Breast epithelium (tissue), 4 donors: Measurements from ENCODE around the gene VPS13D. TPM values are rescaled to one million over a fixed set of nuclear protein-coding genes. Genes with fewer than 3 reads are reported as not detected.
"Not testable (repeated sequence)": the region's sequence is repeated elsewhere in the genome, so short reads cannot be mapped to it uniquely, and the experiment has no call there.

Experiments used
- DNase-seq, 2 donors: peaks; one replicate each; pipeline ENCODE4 v3.0.0-alpha.2; 2019; ENCODE audit warnings: low spot score in 2 of 2
- H3K27ac ChIP-seq, 2 donors: fragments of 200-600 bp; sonication (generic) in 1 of 2; one replicate each; pipeline ENCODE4 v1.5.1; 2016 to 2019; ENCODE audit warnings: mild to moderate bottlenecking in 1 of 2
- H3K27me3 ChIP-seq, 2 donors: fragments of 200-600 bp; sonication (generic) in 1 of 2; one replicate each; pipeline versions ENCODE4 v1.5.1 to v1.6.0; 2017 to 2019; ENCODE audit warnings: control low read depth in 1 of 2, mild to moderate bottlenecking in 1 of 2
- H3K36me3 ChIP-seq: fragments of 200-600 bp; one replicate; pipeline ENCODE4 v1.5.1; 2019
- H3K4me1 ChIP-seq, 2 donors: fragments of 200-600 bp; sonication (generic); one replicate each; pipeline ENCODE4 v1.5.1; 2016 to 2019; ENCODE audit warnings: control low read depth in 1 of 2
- H3K4me3 ChIP-seq, 3 donors: fragments of 200-600 bp; sonication (generic); 1 replicate in 2 of 3; 2 replicates in 1 of 3; pipeline ENCODE4 v1.5.1; 2016 to 2019; ENCODE audit warnings: mild to moderate bottlenecking in 3 of 3, moderate library complexity in 2 of 3
- H3K9me3 ChIP-seq, 2 donors: fragments of 200-600 bp; sonication (generic) in 1 of 2; one replicate each; pipeline ENCODE4 v1.5.1; 2016 to 2019; ENCODE audit warnings: control low read depth in 1 of 2
- POLR2A ChIP-seq: fragments of 450-650 bp; IDR thresholded peaks from one replicate; pipeline ENCODE4 v1.6.1; 2016; ENCODE audit warnings: antibody characterized with exemption, mild to moderate bottlenecking, moderate library complexity
- POLR2AphosphoS5 ChIP-seq, 3 donors: sonication (generic); formaldehyde crosslinking; IDR thresholded peaks; one replicate each; pipeline ENCODE4 v1.6.1; 2017; ENCODE audit warnings: antibody characterized with exemption in 3 of 3
- intact Hi-C: fragments of 100-400 bp; cut with DNase I; formaldehyde crosslinking; loops from one replicate; pipeline ENCODE4 v1.15.1; 2023; ENCODE audit warnings: low total_unique reads
- total RNA-seq, 3 donors: library from RNA; depleted of rRNA; stranded (reverse); fragments of >200 nt; gene quantifications; one replicate each; pipeline ENCODE4 v1.1.0, GENCODE V29; 2016
- TF ChIP-seq, protein P1 (sequence below), 3 donors: fragments of 450-650 bp; IDR thresholded peaks; one replicate each; pipeline ENCODE4 v1.5.1; 2016 to 2017; ENCODE audit warnings: antibody characterized with exemption in 3 of 3, mild to moderate bottlenecking in 3 of 3, moderate library complexity in 3 of 3

The VPS13D gene
- total RNA-seq, 3 donors from 2014 or later, result 73.9 to 115 (median 96.4) TPM

DNA sequence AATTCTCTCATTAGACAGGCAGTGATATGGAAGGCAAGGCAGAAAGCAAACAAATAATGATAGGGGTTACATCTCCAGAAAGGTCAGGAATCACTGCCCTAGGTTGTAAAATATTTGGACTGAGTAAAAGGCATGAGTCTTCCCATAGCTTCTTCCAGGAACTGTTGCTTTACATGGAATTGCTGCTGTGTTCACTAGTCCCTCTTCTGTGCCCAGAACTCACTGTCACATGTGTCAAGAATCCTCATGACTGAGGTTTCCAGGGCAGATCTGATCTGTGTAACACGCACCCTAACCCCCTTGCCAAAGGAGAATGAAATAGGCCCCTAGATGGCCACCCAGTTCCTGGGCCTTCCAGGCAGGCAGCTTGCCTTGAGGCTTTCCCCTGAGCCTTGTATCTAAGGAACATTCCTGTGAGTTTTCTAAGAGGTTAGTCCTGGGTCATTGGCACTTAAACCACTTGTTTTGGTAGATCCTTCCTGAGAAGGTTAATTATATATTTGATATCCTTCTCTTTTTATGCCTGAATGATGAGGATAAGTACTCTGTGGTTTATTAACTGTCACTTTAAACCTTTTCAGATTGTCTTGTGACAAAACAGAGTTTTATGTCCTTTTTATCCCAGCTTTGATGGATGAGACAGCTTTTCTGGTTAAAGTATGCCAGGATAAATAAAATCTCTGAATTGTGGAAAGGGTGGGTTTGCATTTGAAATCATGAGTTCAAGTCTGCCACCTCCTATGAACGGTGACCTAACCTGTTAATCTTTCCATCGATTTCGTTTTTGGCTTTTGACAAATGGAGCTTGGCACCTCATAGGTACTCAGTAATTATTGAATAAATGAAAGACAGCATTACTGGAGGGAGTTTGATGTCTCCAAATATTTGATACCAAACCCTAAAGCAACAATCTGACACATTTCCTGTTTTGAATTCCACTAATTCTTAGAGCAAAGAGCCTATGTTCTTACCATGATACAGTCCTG, 224.9 kb downstream of the VPS13D start:
- intact Hi-C loops, result no loop called here
- peak overlapping the region; percentile 83 to 93 for H3K27ac ChIP-seq
- TF ChIP-seq, protein P1, sequence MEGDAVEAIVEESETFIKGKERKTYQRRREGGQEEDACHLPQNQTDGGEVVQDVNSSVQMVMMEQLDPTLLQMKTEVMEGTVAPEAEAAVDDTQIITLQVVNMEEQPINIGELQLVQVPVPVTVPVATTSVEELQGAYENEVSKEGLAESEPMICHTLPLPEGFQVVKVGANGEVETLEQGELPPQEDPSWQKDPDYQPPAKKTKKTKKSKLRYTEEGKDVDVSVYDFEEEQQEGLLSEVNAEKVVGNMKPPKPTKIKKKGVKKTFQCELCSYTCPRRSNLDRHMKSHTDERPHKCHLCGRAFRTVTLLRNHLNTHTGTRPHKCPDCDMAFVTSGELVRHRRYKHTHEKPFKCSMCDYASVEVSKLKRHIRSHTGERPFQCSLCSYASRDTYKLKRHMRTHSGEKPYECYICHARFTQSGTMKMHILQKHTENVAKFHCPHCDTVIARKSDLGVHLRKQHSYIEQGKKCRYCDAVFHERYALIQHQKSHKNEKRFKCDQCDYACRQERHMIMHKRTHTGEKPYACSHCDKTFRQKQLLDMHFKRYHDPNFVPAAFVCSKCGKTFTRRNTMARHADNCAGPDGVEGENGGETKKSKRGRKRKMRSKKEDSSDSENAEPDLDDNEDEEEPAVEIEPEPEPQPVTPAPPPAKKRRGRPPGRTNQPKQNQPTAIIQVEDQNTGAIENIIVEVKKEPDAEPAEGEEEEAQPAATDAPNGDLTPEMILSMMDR (IDR thresholded peaks at IDR 0.05), result no peak
- TF ChIP-seq POLR2AphosphoS5 (IDR thresholded peaks at IDR 0.05), result peak; percentile 49 to 86 (median 77)
- H3K36me3 ChIP-seq, result no peaks in the 10 kb centered on the region
- H3K27me3 ChIP-seq, result no peaks in the 10 kb centered on the region
- no peaks in the 10 kb centered on the region for H3K9me3 ChIP-seq
- peaks cover 19 to 51% of the 10 kb centered on the region in 2 donors for H3K4me1 ChIP-seq
- peak in 1 of 2 donors; percentile 57 for DNase-seq
- no peak overlapping the region for H3K4me3 ChIP-seq

DNA sequence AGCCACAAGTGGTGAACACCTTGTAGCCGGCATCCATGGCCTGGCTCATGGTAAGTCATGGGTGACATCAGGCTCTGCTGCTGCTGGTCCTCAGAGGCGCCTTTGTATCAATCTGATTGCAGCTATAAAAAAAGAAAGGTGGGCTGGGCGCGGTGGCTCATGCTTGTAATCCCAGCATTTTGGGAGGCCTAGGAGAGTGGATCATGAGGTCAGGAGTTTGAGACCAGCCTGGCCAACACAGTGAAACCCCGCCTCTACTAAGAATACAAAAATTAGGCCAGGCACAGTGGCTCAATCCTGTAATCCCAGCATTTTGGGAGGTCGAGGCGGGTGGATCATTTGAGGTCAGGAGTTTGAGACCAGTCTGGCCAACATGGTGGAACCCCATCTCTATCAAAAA, 226.3 kb downstream of the VPS13D start:
- Histone ChIP-seq H3K27ac (peak overlapping the region; percentile 83 to 93), H3K4me1 (peaks cover 14 to 45% of the 10 kb centered on the region in 2 donors)
- H3K4me3 ChIP-seq, DNase-seq, H3K9me3 ChIP-seq, intact Hi-C loops, H3K36me3 ChIP-seq, H3K27me3 ChIP-seq: not testable (repeated sequence)

DNA sequence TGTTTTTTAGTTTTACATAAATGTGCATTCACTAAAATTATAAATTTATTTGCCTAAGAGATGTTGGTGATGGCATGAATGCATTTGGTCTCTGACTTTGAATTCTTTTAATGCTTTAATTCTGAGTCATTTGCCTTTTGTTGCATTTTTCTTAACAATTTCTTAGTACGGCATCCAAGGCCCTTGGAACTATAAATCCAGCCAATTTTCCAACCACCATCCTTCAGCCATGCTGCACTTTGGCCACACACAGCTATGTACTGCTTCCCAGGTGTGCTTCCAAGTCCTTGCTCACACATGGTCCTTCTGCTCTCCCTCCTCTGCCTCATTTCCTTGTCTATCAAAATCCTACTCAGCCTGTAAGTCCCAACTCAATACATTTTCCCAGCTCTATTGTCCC, 227.1 kb downstream of the VPS13D start:
- TF ChIP-seq POLR2AphosphoS5 (IDR thresholded peaks at IDR 0.05), result peak in 1 of 3 donors; percentile 15
- no peak for TF ChIP-seq POLR2A
- TF ChIP-seq, protein P1 (IDR thresholded peaks at IDR 0.05), result no peak
- Histone ChIP-seq H3K4me3 (no peak overlapping the region), H3K27ac (peak overlapping the region; percentile 74 to 83), H3K9me3 (no peaks in the 10 kb centered on the region), H3K27me3 (no peaks in the 10 kb centered on the region), H3K4me1 (peaks cover 14 to 44% of the 10 kb centered on the region in 2 donors), H3K36me3 (no peaks in the 10 kb centered on the region)
- intact Hi-C loops, result no loop called here
- no peak for DNase-seq

DNA sequence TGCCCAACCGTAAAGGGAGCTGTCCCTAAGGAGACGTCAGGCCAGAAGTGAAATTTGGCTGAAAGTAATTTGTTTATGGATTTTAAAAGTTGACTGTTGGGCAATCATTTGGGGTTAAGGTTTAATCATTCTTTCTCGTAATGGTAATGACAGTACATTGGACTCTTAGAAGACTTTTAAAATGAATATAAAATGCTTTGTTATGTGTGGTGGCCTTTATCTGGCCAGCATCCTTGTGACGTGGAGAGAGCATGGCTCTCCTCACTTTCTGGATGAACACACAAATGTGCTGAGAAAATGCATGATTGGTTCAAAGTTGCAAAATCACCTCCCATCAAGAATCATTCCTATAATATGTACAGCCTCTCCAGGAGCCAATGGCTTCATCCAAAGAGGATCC, 227.9 kb downstream of the VPS13D start:
- intact Hi-C loops, result no loop called here
- Histone ChIP-seq H3K9me3 (no peaks in the 10 kb centered on the region), H3K4me3 (no peak overlapping the region), H3K36me3 (no peaks in the 10 kb centered on the region), H3K4me1 (peaks cover 14 to 45% of the 10 kb centered on the region in 2 donors), H3K27ac (peak overlapping the region; percentile 83 to 88), H3K27me3 (no peaks in the 10 kb centered on the region)
- no peak for DNase-seq
- TF ChIP-seq, protein P1 (IDR thresholded peaks at IDR 0.05), result no peak
- peak in 2 of 3 donors; percentile 43 to 72 for TF ChIP-seq POLR2AphosphoS5 (IDR thresholded peaks at IDR 0.05)

DNA sequence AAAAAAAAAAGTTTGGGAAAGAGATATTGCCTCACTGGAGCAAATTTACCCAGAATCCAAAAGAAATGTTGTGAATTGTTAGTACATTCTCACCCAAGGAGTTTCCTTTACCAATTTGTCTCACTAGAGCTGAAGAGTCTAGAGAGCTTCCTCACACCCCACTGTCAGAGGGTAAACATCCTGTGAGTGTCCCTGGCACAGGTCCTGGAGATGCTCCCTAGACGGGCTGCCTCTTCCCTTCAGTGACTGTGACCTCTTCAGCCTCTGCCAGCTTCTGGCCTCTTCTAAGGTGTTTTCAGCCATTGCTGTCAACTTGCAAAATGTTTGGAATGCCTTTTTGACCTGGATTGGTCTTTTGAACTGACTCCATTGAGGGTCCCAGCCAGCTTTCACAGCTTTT, 228.7 kb downstream of the VPS13D start:
- Histone ChIP-seq H3K4me3 (no peak overlapping the region), H3K9me3 (no peaks in the 10 kb centered on the region), H3K36me3 (no peaks in the 10 kb centered on the region), H3K27me3 (no peaks in the 10 kb centered on the region), H3K27ac (peak overlapping the region; percentile 83 to 88), H3K4me1 (peaks cover 14 to 40% of the 10 kb centered on the region in 2 donors)
- DNase-seq, result no peak
- TF ChIP-seq POLR2AphosphoS5 (IDR thresholded peaks at IDR 0.05), result no peak
- no peak for TF ChIP-seq POLR2A
- TF ChIP-seq, protein P1 (IDR thresholded peaks at IDR 0.05), result no peak
- intact Hi-C loops, result no loop called here
